Activated CD4-positive, CD25-positive, alpha-beta regulatory T cell treated with anti-CD3 and anti-CD28 coated beads, Interleukin-2, amount 50 U/mL, for 16 hours (primary cell): ENCODE results near the gene ALKAL2.
A peak's percentile ranks its signal among the peaks of the same experiment; 100 is the strongest.

Source experiments
- DNase-seq: peaks from one replicate; pipeline ENCODE4 v3.0.0-alpha.2; 2020; ENCODE audit warnings: low read depth, low spot score

Gene ALKAL2

GRCh38 chr2:246489-247144 lies 41.3 kb downstream of the ALKAL2 start:
- DNase-seq: peak; percentile 8

- no peak for DNase-seq
Observed at GRCh38 chr2:244547-244946, 43.3 kb downstream of the ALKAL2 start.

GRCh38 chr2:238869-239268 lies 49.0 kb downstream of the ALKAL2 start:
- DNase-seq: no peak

GRCh38 chr2:238431-238830 lies 49.5 kb downstream of the ALKAL2 start:
- no peak for DNase-seq

- DNase-seq: no peak
Observed at GRCh38 chr2:237878-238277, 50.0 kb downstream of the ALKAL2 start.

- no peak for DNase-seq
Observed at GRCh38 chr2:236993-237539, 50.8 kb downstream of the ALKAL2 start.

- no peak for DNase-seq
Observed at GRCh38 chr2:234421-234820, 53.5 kb downstream of the ALKAL2 start.

- DNase-seq: no peak
Observed at GRCh38 chr2:233030-233429, 54.9 kb downstream of the ALKAL2 start.

GRCh38 chr2:231521-232185 lies 56.2 kb downstream of the ALKAL2 start:
- DNase-seq: no peak
